ENCODE measurements around the gene PAPSS2. TPM values are rescaled to one million over a fixed set of nuclear protein-coding genes. Genes with fewer than 3 reads are reported as not detected.

PAPSS2 gene
- total and polyA plus RNA-seq, 2 donors from 2014 or later = 23.5 to 84.2 TPM

DNA sequence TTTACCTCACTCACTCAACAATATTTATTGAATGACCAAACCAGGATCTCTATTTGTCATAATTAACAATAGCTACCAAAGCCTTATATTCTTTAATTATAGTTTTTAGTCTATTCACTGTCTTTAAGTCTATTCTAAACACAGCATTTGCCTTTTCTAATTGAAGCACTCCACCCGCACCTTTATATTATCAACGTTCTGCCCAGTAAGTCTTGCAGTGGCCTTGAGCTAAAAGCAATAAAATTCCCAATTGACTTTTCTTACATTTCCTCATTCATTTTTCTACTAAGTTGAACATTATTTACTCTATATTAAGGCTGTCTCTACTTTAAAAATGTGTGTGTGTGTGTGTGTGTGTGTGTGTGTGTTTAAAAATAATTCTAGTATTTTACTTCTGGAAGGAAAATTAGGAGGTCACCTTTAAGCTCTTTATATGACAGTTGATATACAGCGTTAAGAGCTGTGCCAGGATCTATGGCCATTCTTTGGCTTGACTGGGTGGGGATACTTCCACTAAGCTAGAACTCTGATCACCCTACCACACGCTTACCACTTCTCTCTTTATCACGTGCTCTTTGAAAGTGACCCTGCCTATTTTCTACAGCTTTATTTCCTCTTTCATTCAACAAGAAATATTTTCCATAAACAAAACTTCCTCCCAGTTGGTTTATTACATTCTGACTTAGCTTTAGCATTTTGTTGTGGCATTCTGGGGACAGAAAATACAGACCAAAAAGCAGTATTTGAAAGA is 8.8 kb downstream of the PAPSS2 start:
- DNase-seq (no peak), FAIRE-seq (no peak)
- Histone ChIP-seq H3K9ac (ENCODE audit: low read length in 3 of 3) (no peak overlapping the region), H3K4me3 (ENCODE audit: low read length in 3 of 3) (no peak overlapping the region), H3K4me1 (ENCODE audit: control insufficient read depth in 2 of 3, insufficient read depth in 2 of 3, low read depth in 1 of 3, low read length in 3 of 3) (peaks cover 0 to 14% (median 0%) of the 10 kb centered on the region in 3 donors), H3K27ac (ENCODE audit: low read depth in 2 of 2, low read length in 2 of 2) (no peak overlapping the region), H3K9me3 (ENCODE audit: control insufficient read depth in 2 of 3, insufficient read depth in 1 of 3, low read length in 3 of 3) (no peaks in the 10 kb centered on the region), H3K27me3 (ENCODE audit: control insufficient read depth, insufficient read depth, low read length) (no peaks in the 10 kb centered on the region), H3K36me3 (ENCODE audit: control insufficient read depth in 2 of 3, insufficient read depth in 3 of 3, low read length in 3 of 3) (no peaks in the 10 kb centered on the region)
- TF ChIP-seq, protein P1, sequence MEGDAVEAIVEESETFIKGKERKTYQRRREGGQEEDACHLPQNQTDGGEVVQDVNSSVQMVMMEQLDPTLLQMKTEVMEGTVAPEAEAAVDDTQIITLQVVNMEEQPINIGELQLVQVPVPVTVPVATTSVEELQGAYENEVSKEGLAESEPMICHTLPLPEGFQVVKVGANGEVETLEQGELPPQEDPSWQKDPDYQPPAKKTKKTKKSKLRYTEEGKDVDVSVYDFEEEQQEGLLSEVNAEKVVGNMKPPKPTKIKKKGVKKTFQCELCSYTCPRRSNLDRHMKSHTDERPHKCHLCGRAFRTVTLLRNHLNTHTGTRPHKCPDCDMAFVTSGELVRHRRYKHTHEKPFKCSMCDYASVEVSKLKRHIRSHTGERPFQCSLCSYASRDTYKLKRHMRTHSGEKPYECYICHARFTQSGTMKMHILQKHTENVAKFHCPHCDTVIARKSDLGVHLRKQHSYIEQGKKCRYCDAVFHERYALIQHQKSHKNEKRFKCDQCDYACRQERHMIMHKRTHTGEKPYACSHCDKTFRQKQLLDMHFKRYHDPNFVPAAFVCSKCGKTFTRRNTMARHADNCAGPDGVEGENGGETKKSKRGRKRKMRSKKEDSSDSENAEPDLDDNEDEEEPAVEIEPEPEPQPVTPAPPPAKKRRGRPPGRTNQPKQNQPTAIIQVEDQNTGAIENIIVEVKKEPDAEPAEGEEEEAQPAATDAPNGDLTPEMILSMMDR (IDR thresholded peaks at IDR 0.05; ENCODE audit: borderline replicate concordance, extremely low read depth, insufficient read depth) = no peak
- intact Hi-C loops (cut with DNase I) = no loop called here

DNA sequence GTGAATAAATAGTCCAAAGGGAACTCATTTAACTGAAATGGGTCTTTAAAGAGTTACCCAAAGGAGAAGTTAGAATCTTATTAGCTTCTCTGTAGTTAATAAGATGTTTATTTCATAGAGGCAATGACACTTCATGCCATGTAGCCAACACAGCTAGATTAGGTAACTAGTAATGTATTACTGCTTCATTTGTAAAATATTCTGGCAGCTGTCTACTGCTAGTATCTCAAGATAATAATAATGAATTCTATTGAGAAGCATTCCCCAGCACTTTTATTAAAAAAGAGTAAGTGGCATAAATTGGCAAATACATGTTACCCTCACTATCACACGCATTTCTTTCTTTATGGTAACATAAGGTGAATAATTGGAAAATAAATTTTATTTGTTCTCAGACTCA is 10.1 kb downstream of the PAPSS2 start:
- Histone ChIP-seq H3K4me3 (ENCODE audit: low read length in 3 of 3) (no peak overlapping the region), H3K9me3 (ENCODE audit: control insufficient read depth in 2 of 3, insufficient read depth in 1 of 3, low read length in 3 of 3) (no peaks in the 10 kb centered on the region), H3K27ac (ENCODE audit: low read depth in 2 of 2, low read length in 2 of 2) (no peak overlapping the region), H3K4me1 (ENCODE audit: control insufficient read depth in 2 of 3, insufficient read depth in 2 of 3, low read depth in 1 of 3, low read length in 3 of 3) (peaks cover 0 to 14% (median 0%) of the 10 kb centered on the region in 3 donors), H3K36me3 (ENCODE audit: control insufficient read depth in 2 of 3, insufficient read depth in 3 of 3, low read length in 3 of 3) (no peaks in the 10 kb centered on the region), H3K9ac (ENCODE audit: low read length in 3 of 3) (no peak overlapping the region), H3K27me3 (ENCODE audit: control insufficient read depth, insufficient read depth, low read length) (no peaks in the 10 kb centered on the region)
- intact Hi-C loops (cut with DNase I) = no loop called here
- no peak for FAIRE-seq
- TF ChIP-seq, protein P1 (IDR thresholded peaks at IDR 0.05; ENCODE audit: borderline replicate concordance, extremely low read depth, insufficient read depth) = no peak
- DNase-seq = no peak

DNA sequence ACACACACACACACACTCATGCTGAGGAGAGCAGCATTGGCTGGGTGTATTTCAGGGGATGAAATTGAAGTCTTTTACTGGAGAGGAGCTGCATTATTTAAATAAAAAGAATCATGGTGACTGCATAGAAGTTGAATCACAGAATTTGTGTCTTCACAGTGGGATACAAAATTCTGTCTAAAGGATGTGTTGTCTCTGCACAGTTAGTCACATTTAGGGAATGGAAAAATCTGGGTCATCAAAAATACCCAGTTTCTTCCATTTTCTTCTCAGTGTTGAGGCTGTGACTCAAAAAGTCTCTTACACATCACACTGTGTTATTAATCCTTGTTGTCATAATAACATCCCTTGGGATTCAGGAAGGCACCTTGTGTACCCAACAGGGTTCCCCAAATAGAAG is 10.9 kb downstream of the PAPSS2 start:
- no peaks in the 10 kb centered on the region for H3K36me3 ChIP-seq (ENCODE audit: control insufficient read depth in 2 of 3, insufficient read depth in 3 of 3, low read length in 3 of 3)
- H3K9me3 ChIP-seq (ENCODE audit: control insufficient read depth in 2 of 3, insufficient read depth in 1 of 3, low read length in 3 of 3) = no peaks in the 10 kb centered on the region
- FAIRE-seq (no peak), DNase-seq (no peak)
- H3K27ac ChIP-seq (ENCODE audit: low read depth in 2 of 2, low read length in 2 of 2) = no peak overlapping the region
- TF ChIP-seq, protein P1 (IDR thresholded peaks at IDR 0.05; ENCODE audit: borderline replicate concordance, extremely low read depth, insufficient read depth) = no peak
- peaks cover 0 to 14% (median 0%) of the 10 kb centered on the region in 3 donors for H3K4me1 ChIP-seq (ENCODE audit: control insufficient read depth in 2 of 3, insufficient read depth in 2 of 3, low read depth in 1 of 3, low read length in 3 of 3)
- no peak overlapping the region for H3K9ac ChIP-seq (ENCODE audit: low read length in 3 of 3)
- intact Hi-C loops (cut with DNase I) = no loop called here
- no peak overlapping the region for H3K4me3 ChIP-seq (ENCODE audit: low read length in 3 of 3)
- no peaks in the 10 kb centered on the region for H3K27me3 ChIP-seq (ENCODE audit: control insufficient read depth, insufficient read depth, low read length)
